Fibroblast of lung (primary cell): ENCODE results near the gene GALNT1. TPM values are rescaled to one million over a fixed set of nuclear protein-coding genes. Genes with fewer than 3 reads are reported as not detected.

Experiments used
- DNase-seq, 2 donors: peaks; one replicate each; pipeline versions ENCODE4 v3.0.0 to v3.0.0-alpha.2; 2010; ENCODE audit warnings: low read depth in 2 of 2
- H2AFZ ChIP-seq: 2 replicates; pipeline ENCODE4 v1.5.1; 2012; ENCODE audit warnings: low read length, control low read depth, inconsistent platforms
- H3K27ac ChIP-seq: 2 replicates; pipeline ENCODE4 v1.5.1; 2011; ENCODE audit warnings: low read length, control low read depth; ENCODE audit not compliant: insufficient read depth
- H3K27me3 ChIP-seq: 2 replicates; pipeline ENCODE4 v1.5.1; 2011; ENCODE audit warnings: mild to moderate bottlenecking, low read length; ENCODE audit not compliant: control insufficient read depth, insufficient read depth
- H3K36me3 ChIP-seq: 2 replicates; pipeline ENCODE4 v1.5.1; 2011; ENCODE audit warnings: low read length; ENCODE audit not compliant: control insufficient read depth, insufficient read depth
- H3K4me1 ChIP-seq: 2 replicates; pipeline ENCODE4 v1.5.1; 2011; ENCODE audit warnings: low read length; ENCODE audit not compliant: control insufficient read depth, insufficient read depth; ENCODE audit errors: extremely low read depth
- H3K4me2 ChIP-seq: 2 replicates; pipeline ENCODE4 v1.5.1; 2011; ENCODE audit warnings: low read length, control low read depth; ENCODE audit not compliant: insufficient read depth; ENCODE audit errors: extremely low read depth
- H3K4me3 ChIP-seq, 4 experiments: fragments of 200-600 bp in 1 of 4; sonication (generic) in 1 of 4; replicated peaks in 1 of 4; 2 replicates each; pipeline ENCODE4 v1.5.1; 2011 to 2016; ENCODE audit warnings: low read length in 4 of 4, low read depth in 3 of 4, mild to moderate bottlenecking in 3 of 4, control low read depth in 2 of 4, inconsistent platforms in 1 of 4, mixed read lengths in 1 of 4; ENCODE audit not compliant: insufficient read depth in 1 of 4; ENCODE audit errors: control extremely low read depth in 1 of 4
- H3K79me2 ChIP-seq: 2 replicates; pipeline ENCODE4 v1.5.1; 2012; ENCODE audit warnings: mild to moderate bottlenecking, low read length, inconsistent platforms; ENCODE audit not compliant: control insufficient read depth, insufficient read depth
- H3K9ac ChIP-seq: 2 replicates; pipeline ENCODE4 v1.5.1; 2011; ENCODE audit warnings: mild to moderate bottlenecking, low read length, control low read depth; ENCODE audit not compliant: insufficient read depth
- H3K9me3 ChIP-seq: 2 replicates; pipeline ENCODE4 v1.5.1; 2012; ENCODE audit warnings: low read depth, low read length; ENCODE audit not compliant: control insufficient read depth, insufficient read depth
- H4K20me1 ChIP-seq: 2 replicates; pipeline ENCODE4 v1.5.1; 2011; ENCODE audit warnings: low read length; ENCODE audit not compliant: control insufficient read depth, insufficient read depth; ENCODE audit errors: extremely low read depth
- EZH2 ChIP-seq: IDR thresholded peaks from 2 replicates; pipeline ENCODE4 v1.5.1; 2012; ENCODE audit warnings: low read length, control low read depth, mild to moderate bottlenecking; ENCODE audit errors: missing control alignments
- polyA plus RNA-seq, 2 donors: library from polyadenylated mRNA; depleted of rRNA in 1 of 2; stranded (reverse) in 1 of 2; unstranded in 1 of 2; fragments of >200 nt; gene quantifications; 2 replicates each; pipeline ENCODE4 v1.2.1, GENCODE V29; 2011 to 2012; ENCODE audit warnings: missing spikeins in 1 of 2
- total RNA-seq: library from RNA; depleted of rRNA; stranded (reverse); fragments of >200 nt; gene quantifications from 2 replicates; pipeline ENCODE4 v1.2.1, GENCODE V29; 2014
- TF ChIP-seq, protein P1 (sequence below), 2 donors: IDR thresholded peaks in 1 of 2; conservative IDR thresholded peaks in 1 of 2; 1 replicate in 1 of 2; 2 replicates in 1 of 2; pipeline ENCODE4 v1.5.1; 2011 to 2012; ENCODE audit warnings: low read length in 2 of 2, control low read depth in 1 of 2, inconsistent platforms in 1 of 2, low read depth in 1 of 2, mild to moderate bottlenecking in 1 of 2

Gene GALNT1
- total and polyA plus RNA-seq, 2 donors (not counting 1 experiment from before 2014, with no cell fraction given) = 31.7 to 53.3 TPM

DNA sequence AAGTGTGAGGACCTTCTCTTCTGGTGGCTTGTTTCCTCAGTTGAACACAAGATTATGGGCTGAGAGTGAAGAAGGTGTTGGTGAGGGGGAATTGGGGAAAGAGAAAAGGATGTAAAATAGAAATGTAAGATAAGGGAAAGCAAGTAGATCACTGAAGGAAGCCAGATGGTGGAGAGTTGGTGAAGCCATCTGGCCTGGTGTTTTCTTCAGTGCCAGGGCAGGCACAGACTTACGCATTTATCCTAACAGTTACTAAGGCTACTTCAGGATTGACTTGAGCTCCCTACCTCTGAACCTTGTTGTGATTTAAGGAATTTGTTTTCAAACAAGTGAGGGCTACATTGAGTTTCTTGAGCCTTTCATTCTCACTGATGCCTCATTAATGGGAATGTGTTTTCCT lies 113.8 kb downstream of the GALNT1 start:
- no peak overlapping the region for H3K4me3 ChIP-seq
- H3K36me3 ChIP-seq = no peaks in the 10 kb centered on the region
- DNase-seq = no peak
- no peaks in the 10 kb centered on the region for H3K9me3 ChIP-seq
- H3K4me1 ChIP-seq = no peaks in the 10 kb centered on the region
- H3K27me3 ChIP-seq = no peaks in the 10 kb centered on the region
- no peak overlapping the region for H3K4me2 ChIP-seq
- no peak overlapping the region for H2AFZ ChIP-seq
- H3K9ac ChIP-seq = no peak overlapping the region
- H3K79me2 ChIP-seq = no peaks in the 10 kb centered on the region
- no peaks in the 10 kb centered on the region for H4K20me1 ChIP-seq
- TF ChIP-seq EZH2 = no peak
- TF ChIP-seq, protein P1, sequence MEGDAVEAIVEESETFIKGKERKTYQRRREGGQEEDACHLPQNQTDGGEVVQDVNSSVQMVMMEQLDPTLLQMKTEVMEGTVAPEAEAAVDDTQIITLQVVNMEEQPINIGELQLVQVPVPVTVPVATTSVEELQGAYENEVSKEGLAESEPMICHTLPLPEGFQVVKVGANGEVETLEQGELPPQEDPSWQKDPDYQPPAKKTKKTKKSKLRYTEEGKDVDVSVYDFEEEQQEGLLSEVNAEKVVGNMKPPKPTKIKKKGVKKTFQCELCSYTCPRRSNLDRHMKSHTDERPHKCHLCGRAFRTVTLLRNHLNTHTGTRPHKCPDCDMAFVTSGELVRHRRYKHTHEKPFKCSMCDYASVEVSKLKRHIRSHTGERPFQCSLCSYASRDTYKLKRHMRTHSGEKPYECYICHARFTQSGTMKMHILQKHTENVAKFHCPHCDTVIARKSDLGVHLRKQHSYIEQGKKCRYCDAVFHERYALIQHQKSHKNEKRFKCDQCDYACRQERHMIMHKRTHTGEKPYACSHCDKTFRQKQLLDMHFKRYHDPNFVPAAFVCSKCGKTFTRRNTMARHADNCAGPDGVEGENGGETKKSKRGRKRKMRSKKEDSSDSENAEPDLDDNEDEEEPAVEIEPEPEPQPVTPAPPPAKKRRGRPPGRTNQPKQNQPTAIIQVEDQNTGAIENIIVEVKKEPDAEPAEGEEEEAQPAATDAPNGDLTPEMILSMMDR (conservative IDR thresholded peaks at IDR 0.05 in 1 of 2, IDR thresholded peaks at IDR 0.05 in 1 of 2; ENCODE audit: low read depth in 1 of 2, low read length in 2 of 2) = no peak
- no peak overlapping the region for H3K27ac ChIP-seq

DNA sequence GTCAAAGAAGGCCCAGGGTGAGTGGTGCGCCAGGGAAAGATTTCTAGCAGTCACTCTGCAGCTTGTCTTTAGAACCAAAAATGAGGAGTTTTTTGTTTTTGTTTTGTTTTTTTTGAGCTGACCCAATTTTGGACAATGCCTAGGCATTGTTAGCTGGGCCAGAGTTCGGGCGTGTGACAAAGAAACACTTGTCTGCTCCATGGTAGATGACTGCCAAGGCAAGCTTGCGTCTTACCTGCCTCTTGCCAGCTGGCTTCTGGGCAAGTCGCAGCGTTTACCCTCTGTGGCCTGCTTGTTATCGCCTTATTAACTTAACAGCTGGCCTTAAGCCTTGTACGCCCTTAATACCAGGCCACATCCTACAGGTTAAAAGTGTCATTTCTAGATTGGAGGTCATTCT lies 114.3 kb downstream of the GALNT1 start:
- H3K27ac ChIP-seq = no peak overlapping the region
- DNase-seq = no peak
- H3K9me3 ChIP-seq = no peaks in the 10 kb centered on the region
- no peaks in the 10 kb centered on the region for H3K79me2 ChIP-seq
- H3K9ac ChIP-seq = no peak overlapping the region
- H2AFZ ChIP-seq = no peak overlapping the region
- H3K4me1 ChIP-seq = no peaks in the 10 kb centered on the region
- no peaks in the 10 kb centered on the region for H3K36me3 ChIP-seq
- H4K20me1 ChIP-seq = no peaks in the 10 kb centered on the region
- H3K4me2 ChIP-seq = no peak overlapping the region
- no peaks in the 10 kb centered on the region for H3K27me3 ChIP-seq
- TF ChIP-seq EZH2 = no peak
- TF ChIP-seq, protein P1 (conservative IDR thresholded peaks at IDR 0.05 in 1 of 2, IDR thresholded peaks at IDR 0.05 in 1 of 2; ENCODE audit: low read depth in 1 of 2, low read length in 2 of 2) = no peak
- H3K4me3 ChIP-seq = no peak overlapping the region

DNA sequence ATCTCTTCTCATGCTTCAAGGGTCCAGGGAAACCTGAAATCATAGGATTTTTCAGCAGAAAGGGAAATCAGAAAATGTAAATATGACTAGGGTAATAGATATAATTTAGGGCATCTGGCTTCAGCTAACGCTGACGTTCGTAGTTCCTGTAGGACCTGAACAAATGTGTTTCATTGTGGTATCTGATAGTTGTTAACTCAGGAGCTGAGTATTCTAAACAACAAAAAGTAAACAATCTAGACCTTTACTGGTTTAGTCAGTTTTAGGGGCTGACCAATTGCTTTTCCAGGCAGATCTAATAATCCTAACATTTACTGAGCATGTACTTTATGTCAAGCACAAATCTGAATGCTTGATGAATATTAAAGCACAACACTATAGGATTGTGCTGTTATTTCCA lies 114.8 kb downstream of the GALNT1 start:
- Histone ChIP-seq H3K9me3 (no peaks in the 10 kb centered on the region), H2AFZ (no peak overlapping the region), H3K36me3 (no peaks in the 10 kb centered on the region), H3K9ac (no peak overlapping the region), H4K20me1 (no peaks in the 10 kb centered on the region), H3K27ac (no peak overlapping the region), H3K27me3 (no peaks in the 10 kb centered on the region), H3K4me1 (no peaks in the 10 kb centered on the region), H3K4me3 (no peak overlapping the region), H3K79me2 (no peaks in the 10 kb centered on the region), H3K4me2 (no peak overlapping the region)
- no peak for DNase-seq
- TF ChIP-seq, protein P1 (conservative IDR thresholded peaks at IDR 0.05 in 1 of 2, IDR thresholded peaks at IDR 0.05 in 1 of 2; ENCODE audit: low read depth in 1 of 2, low read length in 2 of 2) = no peak
- no peak for TF ChIP-seq EZH2
